NOMO-1 treated with DMSO at 0.1 percent for 48 hours (cell line): ENCODE data around the gene LY9.

Experiments
- DNase-seq: peaks from one replicate; lab custom pipeline; 2025; ENCODE audit not compliant: unreplicated experiment; lab: John Stamatoyannopoulos, UW

Gene LY9

DNA sequence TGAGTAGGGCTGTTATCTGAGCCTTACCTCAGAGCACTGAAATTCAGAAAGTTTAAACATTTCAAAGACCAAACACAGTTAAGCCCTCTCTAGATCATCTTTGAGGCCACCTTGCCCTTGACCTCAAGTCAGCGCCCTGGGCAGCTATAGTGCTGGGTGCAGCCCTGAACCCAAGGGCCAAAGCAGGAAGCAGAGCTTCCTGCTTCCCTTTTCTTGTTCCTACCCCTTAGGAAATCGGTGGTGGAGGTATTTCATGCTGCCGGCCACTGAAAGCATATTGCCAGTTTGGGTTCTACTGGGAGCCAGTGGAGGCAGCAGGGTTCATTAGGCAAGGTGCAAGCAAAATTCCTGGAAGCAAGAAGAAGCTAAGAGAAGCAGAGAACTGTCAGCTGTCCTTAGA lies 40.6 kb downstream of the LY9 start:
- DNase-seq: no peak

DNA sequence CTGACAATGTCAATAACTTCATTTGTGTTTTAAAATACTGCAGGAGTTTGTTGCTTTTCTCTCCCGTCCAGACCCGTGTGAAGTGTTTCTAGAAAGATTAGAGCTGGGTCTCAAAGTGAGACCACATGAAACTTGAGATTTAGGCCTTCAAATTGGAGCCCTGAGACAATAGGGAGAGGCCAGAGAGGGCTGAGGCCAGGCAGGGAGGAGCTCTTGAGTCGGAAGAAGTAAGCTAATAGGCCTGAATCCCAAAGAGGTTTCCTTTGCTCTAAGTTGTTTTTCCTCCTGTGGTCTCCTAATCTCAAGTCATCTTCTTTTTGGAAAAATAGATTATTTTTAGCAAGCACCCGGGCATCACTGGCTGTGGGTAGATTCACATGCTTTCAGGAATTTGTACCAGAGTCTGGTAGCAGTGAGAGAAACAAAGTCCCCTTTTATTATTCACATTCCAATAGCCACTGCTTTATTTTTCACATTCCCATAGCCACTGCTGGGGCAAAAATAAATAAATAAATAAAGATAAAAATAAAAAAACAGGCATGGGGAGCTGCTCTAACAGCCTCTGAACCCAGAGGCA lies 41.1 kb downstream of the LY9 start:
- no peak for DNase-seq

DNA sequence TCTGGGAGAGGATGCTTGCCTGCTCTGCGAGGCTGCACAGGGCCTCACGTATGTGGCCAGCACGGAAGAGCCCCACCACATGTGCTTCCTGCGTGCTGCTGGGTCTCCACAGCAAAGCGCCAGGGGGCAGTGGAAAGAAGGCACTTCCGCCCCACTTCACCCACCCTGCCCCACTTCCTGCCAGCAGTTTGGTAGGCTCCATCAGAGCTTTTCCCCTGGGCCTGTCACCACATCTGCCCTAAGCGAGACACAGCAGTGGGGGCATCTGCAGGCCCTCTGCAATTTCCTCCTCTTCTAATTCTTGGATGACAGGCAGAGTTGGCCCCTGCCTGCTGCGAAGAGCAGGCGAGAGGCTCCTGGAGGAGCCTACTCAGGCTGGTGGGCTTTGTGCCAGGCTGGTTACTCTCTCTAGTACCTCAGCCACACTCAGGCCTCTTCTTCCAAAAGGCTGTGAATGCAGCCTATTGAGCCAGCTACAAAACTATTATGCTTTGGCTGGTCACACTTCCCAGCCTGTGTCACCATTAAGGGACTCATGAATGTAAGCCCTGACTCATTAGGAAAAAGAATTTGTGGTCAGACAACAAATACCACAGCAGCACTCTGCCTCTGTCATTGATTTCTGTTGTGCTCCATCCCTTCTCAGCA lies 41.7 kb downstream of the LY9 start:
- DNase-seq: peak; percentile 20

DNA sequence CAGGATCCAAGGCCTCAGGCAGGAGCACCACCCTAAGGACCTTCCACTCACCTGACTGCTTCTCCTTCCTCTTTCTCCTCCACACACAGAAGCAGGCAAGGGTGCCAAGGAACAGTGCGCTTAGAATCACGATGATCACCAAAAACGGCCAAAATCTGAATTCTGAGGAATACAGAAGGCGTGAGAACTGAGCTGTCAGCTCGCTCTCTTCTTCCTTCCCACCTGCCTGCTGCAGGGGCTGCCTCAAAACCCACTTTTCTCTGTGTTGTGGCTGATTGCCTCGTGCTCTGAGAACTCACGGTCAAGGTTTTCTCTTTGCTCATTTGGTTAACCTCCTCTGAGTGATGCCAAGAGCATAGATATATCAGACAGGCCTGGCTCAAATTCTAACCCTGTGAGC lies 42.9 kb downstream of the LY9 start:
- DNase-seq: no peak

DNA sequence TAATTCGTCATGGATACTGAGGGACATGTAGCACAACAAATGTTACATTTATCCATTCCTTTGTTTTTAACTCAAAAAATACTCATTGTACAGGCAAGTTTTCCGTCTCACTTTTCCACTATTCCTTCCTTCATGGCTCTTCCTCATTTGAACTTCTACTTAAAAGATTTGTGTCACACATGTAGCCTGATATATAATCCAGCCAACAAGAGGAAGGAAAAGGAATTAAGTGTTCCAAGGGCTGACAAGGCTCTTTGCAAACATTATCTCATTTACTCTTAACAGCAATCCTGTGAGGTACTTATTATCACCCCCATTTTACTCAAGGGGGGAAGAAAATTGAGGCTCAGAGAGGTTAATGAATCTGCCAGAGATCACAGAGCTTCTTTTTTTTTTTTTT lies 43.8 kb downstream of the LY9 start:
- no peak for DNase-seq

DNA sequence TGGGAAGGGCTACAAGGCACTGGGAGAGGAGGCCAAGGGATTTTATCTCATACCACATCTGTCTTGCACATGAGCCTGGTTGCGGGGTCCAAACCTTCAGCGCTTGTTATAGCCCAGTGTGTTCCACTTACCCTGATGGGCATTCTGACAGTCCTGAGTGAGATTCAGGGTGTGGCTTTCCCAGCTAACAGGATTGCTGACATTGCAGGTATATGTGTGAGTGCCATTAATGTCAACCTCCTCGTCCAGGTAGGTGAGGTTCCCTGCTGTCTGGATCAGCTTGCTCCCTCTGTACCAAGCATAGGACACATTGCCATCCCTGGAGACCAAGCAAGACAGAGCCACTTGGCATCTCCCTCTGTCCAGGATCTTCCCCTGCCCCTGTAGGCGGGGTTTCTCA lies 45.1 kb downstream of the LY9 start:
- DNase-seq: no peak

DNA sequence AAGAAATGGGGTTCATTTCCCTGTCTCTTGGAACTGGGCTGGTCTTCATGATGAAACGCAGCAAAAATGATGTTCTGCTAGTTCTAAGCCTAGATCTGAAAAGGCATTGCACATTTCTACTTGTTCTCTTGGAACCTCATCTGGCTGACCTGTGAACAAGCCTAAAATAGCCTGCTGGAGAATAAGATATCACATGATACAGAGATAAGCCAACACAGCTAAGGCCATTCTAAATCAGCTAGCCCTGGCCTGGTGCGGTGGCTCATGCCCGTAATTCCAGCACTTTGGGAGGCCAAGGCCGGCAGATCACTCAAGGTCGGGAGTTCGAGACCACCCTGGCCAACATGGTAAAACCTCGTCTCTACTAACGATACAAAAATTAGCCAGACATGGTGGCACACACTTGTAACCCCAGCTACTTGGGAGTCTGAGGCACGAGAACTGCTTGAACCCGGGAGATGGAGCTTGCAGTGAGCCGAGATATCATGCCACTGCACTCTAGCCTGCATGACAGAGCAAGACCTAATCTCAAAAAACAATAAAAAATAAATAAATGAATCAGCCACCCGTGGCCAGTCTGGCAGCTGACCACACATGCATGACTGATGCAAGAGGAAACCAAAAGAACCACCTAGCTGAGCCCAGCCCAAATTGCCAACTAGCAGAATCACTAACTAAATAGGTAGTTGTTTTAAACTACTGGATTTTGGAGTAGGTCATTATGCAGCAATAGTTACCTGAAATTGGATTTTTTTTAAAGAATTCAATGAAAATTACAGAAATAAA lies 48.7 kb downstream of the LY9 start:
- peak; percentile 68 for DNase-seq

DNA sequence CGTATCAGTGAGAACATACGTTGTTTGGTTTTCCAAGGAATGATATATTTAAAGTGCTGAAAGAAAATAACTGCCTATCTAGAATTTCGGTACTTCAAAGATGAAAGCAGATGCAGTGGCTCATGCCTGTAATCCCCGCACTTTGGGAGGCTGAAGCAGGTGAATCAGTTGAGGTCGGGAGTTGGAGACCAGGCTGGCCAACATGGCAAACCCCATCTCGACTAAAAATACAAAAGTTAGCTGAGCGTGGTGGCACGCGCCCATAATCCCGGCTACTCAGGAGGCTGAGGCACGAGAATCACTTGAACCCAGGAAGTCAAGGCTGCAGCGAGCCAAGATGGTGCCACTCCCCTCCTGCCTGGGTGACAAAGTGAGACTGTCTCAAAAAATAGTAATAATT lies 50.3 kb downstream of the LY9 start:
- no peak for DNase-seq

DNA sequence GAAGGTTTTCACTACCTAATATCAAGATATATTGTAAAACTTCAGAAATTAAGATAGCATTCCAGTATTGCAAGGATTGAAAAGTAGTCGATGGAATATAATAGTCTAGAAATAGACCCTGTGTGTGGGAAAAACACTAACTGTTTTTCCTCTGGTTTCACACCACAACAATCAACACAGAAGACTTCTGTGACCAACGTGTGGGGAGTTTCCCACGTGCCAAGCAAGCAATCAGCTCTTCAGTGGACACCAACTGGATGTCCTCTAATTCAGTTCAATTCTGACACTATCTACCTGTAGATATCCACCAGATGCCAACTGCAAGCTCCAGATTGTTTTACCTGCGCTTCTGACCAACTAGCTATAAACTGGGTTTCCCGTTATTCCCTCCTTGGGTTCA lies 54.6 kb downstream of the LY9 start:
- DNase-seq: no peak

DNA sequence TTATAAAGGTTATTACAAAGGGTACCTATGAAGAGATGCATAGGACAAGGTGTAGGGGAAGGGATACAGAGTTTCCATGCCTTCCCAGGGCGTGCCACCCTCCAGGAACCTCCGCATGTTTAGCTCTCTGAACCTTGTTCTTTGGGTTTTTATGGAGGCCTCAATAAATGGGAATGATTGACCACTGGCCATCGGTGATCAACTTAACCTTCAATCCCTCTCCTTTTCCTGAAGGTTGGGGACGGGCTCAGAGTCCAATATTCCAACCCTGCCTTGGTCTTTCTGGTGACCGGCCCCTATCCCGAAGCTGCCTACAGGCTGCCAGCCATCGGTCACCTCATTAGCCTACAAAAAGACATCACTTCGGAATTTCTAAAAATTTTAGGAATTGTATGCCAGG lies 55.0 kb downstream of the LY9 start:
- DNase-seq: no peak

DNA sequence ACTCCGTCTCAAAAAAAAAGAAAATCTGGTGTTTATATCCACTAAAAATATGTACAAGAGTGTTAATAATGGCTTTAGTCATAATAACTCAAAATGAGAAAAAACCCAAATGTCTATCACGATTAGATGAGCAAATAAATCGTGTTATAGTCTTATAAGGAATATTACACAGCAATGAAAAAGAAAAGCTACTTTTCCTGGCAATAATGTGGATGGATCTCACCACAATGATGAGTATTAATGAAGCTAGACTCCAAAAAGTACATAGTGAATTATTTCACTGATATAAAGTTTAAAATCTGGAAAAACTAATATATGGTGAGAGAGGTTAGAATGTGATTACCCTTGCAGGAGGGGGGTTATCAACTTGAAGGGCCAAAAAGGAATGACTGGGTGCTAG lies 57.0 kb downstream of the LY9 start:
- DNase-seq: no peak

DNA sequence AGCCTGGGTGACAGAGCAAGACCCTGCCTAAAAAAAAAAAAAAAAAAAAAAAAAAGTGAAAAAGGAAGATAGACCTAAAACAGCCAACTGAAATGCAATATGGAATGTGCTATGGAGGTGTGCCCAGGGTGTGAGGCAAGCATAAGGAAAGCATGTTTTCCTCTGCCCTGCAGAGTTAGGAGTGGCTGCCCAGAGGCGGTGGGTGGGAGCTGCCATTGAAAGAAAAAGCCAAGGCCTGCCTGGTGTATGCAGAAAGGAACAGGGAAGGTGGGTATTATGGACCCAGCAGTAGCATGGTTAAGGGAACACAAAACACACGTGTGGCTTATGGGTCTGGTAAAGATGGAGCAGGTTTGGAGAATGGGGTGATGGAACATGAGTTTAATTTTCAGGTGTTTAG lies 57.8 kb downstream of the LY9 start:
- no peak for DNase-seq

DNA sequence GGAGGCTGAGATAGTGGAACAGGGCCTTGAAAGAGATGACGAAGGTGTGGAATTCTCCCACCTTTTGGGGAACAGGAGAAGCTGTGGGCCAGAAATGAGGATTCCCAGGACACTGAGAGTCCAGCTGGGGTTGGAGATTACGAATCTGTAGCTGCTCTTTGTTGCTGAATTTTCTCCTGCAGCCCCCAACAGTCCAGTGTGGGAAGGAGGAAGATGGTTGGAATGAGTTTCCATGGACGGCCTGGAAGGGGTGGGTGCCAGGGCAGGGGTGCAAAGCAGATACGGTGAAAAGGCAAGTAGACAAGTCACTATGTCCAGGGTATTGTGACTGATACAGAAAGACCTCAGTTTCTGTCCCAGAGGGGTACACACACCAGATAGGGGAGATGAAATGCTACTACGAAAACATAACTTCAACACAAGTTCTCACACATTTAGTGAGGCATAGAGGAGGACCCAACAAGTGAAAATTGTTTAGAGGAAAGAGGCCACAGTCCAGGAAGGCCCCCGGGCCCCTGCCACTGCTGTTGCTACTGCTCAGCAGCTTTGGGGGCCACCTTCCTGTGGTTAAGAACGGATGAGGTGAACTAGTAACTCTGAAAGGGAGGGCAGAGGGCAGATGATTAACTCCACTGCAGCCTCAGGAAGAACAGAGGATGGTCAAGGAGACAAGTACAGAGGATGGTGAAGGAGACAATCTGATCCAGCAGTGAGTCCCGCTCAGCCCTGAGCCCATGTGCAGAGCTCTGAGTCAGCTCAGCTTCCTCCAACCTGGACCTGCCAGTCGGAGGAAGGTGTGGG lies 59.4 kb downstream of the LY9 start:
- no peak for DNase-seq

DNA sequence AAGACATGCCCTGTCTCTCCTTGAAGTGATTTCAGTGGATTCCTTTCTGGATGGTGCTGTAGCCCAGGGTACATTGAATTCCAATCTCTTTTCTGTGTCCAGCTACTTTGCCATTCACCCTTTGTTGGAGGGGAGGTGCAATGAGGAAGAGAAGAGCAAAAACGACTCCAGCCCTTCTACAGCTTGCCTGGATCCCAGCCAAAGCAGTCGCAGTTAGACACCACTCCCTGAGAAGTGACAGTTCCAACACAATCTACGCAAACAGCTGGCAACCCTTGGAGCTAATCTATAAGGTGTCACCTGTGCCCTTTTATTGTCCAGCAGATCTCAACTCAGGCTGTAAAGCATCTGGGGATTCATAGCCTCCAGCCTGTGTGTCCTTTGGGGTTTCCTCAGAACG lies 62.1 kb downstream of the LY9 start:
- DNase-seq: no peak

DNA sequence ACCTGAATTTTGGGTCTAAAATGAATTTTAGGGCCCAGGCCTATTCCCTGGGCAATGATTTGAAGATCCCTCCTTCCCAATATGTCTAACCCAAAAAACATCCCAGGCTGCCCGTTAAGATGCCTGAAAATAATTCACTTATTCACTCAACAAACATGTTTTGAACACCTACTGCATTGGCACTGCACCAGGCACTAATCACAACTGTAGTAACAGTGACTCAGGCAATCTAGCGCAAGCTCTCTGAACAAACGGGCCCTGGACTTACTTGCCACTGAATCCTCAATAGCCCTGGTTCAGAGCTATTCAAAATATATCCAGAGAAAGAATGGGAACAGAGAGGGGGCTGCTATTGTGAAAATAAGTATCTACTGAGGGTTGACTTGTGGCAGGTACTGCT lies 62.5 kb downstream of the LY9 start:
- DNase-seq: no peak

DNA sequence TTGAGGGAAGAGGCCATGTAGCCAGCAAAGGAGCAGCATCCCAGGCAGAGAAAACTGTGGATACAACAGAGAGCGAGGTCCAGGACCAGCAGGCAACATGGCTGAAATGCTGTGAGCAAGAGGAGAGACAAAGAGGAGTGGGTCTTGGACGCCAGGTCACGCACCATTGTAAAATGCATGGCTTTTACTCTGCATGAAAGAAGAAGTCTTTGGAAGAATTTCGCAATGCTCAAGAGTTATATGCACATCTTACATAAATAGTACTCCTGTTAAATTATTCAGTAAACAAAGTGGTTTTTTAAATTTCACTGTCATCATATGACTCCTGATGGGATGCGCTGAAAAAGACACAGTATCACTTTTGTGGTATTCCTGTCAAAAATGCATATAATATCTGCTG lies 63.2 kb downstream of the LY9 start:
- peak; percentile 66 for DNase-seq

DNA sequence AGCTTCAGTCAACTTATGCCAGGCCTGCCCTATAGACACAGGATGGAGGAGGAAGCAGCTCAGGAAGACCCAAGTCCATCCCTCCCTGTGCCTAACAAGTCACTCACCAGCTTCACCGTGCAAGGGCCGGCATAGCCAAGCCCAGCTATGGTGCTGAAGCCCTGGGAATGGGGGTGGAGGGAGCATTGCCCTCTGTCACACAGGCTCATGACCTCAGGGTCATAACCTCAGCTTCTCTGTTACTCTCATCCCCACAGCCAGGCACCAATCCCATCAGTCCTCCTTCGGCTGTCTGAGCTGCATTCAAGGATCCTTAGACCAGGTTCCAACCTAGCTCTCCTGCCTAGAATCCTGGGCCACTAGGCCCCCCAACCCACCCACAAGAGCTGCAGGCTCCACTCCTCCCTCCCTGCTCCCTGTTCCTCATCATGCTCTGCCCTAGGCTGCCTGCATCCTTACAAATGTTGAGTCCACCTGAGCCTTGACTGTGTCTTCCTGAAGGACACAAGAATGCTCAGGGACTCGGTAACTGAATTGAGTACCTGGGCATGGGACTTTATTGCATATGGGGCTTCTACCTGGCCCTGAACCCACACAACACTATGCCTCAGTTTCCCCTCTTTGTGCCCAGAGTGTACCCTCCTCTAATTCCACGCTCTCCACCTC lies 65.0 kb downstream of the LY9 start:
- DNase-seq: no peak

DNA sequence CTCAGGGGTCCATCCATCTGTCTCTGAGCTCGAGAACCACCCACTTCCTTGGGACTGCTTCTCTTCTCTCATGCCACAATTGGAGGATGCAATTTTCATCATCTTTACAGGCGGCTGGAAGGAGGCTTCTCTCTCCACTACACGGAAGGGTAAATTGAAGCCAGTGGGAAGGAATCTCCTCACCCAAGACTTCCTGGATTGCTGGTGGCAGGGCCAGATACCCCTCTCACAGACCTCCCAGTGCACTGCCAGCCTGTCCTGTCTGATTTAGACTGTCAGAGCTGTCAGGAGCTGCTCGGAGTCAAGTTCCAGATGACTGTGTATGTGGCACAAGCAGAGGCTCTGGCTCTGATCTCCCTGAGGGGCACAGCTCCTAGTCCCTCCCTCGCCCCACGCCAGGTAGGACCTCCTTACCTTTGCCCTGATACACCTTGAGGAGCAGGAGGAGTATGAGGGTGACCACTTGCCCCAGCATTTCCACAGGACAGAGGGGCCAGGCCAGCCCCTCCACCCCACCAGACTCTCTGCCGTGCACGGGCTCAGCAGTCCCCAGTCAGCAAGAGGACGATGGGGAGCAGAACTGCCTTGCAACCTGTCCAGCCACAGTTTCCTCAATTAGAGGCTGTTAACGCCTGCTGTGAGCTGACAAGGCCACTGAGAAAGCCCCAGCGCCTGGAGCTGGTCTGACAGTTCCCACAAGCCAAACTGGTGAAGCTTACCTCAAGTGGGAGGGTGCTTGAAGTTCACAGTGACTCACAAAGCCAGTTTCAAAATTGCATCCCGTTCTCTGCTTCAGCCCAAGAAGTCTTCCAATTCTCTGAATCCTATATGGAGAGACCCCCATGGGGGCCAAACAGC lies 66.5 kb downstream of the LY9 start, which contains the start of gene CD244:
Gene CD244, minus strand, starts transcription at position 685 of the 858 bp plus-strand sequence. Its CDS starts 210 bp downstream, at position 475.
- DNase-seq: peak; percentile 93

DNA sequence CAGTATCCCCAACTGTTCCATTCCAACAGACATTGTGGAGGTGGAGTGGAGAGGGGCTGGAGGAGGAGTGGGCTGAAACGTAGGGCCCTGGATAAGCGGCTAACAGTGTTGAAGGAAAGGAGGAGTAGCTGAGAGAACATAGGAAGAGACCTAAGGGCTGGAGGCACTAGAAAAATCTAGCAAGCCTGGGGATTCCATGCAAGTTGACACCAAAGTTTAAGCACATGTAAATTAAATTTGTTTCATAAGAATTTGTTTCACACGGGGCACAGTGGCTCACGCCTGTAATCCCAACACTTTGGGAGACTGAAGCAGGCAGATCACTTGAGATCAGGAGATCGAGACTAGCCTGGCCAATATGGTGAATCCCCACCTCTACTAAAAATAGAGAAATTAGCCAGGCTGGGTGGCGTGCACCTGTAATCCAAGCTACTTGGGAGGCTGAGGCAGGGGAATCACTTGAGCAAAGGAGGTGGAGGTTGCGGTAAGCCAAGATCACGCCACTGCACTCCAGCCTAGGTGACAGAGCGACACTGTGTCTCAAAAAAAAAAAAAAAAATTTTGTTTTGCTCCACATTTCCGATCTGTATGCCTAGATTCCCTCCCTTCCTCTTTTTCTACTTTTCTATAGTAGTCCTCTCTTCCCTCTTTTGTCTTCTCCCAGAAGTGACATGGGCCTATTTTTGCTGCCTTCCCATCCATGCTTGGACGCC lies 67.2 kb downstream of the LY9 start:
- DNase-seq: peak; percentile 79

DNA sequence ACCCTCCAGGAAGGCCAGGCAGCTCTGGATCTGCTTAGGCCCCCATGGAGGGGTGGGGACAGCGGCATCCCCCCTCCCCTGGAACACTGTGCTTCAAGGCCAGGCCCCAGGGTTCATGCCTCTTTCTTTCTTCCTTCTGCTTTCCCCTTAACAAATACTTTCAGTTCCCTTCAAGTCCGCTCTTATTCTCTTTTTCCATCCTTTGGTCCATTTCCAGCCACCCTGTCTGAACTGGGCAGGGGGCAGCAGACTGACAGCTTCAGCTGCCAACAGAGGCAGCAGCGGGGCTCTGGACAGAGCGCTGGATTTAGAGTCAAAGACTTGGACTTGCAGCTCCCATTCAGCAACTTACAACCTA lies 67.8 kb downstream of the LY9 start:
- peak; percentile 86 for DNase-seq
